Activated T-cell treated with anti-CD3 and anti-CD28 coated beads for 24 hours (primary cell): ENCODE results near the gene KIR2DL3.
"Not testable (repeated sequence)": the region's sequence is repeated elsewhere in the genome, so short reads cannot be mapped to it uniquely, and the experiment has no call there.

ENCODE experiments used
- DNase-seq: peaks from one replicate; pipeline ENCODE4 v3.0.0-alpha.2; 2020; ENCODE audit warnings: low read depth

The KIR2DL3 gene

DNA sequence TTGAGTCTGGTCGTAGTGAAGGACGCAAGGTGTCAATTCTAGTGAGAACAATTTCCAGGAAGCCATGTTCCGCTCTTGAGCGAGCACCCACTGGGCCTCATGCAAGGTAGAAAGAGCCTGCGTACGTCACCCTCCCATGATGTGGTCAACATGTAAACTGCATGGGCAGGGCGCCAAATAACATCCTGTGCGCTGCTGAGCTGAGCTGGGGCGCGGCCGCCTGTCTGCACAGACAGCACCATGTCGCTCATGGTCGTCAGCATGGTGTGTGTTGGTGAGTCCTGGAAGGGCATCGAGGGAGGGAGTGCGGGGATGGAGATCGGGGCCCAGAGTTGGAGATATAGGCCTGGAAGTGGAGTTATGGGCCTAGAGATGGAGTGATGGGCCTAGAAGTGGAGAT lies at the start of gene KIR2DL3:
TSS of gene KIR2DL3 (plus strand) at position 208 of the 400 bp plus-strand sequence. CDS start at position 241, 33 bp downstream.
- not testable (repeated sequence) for DNase-seq

DNA sequence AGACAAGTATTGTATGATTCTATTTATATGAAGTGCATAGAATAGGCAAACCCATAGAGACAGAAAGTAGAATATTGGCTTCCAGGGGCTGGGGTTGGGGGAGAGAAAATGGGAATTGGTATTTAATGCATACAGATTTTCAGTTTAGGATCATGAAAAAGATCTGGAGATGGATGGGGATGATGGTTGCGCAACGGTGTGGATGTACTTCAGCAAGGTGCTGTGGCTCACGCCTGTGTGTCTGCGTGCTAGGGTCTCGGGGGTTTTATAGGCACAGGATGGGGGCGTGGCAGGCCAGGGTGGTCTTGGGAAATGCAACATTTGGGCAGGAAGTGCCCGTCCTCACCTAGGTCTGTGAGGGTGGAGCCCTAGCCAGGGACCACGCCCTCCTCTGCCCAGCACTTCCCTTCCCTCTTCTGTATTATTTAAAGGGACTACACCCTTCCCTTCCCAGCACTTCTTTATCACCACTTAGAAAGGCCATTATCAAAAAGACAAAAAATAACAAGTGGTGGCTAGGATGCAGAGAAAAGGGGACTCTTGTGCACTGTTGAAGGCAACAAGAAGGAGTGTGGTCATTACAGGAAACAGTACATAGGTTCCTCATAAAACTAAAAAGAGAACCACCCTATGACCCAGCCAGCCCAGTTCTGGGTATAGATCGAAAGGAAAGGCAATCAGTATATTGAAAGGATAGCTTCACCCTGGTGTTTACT lies 46.6 kb upstream of the KIR2DL3 start:
- DNase-seq = no peak

DNA sequence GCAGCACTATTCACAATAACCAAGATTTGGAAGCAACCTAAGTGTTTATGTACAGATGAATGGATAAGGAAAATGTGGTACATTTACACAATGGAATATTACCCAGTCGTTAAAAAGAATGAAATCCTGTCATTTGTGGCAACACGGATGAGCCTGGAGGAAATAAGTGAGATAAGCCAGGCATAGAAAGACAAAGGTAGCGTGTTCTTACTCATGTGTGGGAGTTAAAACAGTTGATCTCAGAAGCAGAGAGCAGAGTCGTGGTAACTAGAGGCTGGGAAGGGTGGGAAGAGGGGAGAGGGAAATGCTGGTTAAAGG lies 46.1 kb upstream of the KIR2DL3 start:
- no peak for DNase-seq

DNA sequence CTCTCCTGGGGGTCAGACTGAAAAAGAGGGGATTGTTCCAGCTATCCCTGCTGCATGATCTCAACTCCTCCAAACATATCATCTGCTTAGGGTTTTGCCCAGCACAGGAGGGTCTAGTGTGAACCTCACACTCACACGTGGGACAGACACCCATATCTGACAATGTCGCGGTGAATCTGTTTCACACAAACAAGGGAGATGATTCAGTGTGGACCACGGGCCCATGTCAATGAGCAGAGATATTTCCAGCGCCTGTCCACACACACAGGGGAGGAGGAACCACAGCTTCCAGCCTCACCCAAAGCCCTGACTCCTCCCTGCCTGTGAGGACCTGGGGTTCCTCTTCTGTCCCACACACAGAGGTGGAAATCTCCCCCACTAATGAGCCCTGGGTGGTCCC lies 43.7 kb upstream of the KIR2DL3 start:
- DNase-seq = no peak

DNA sequence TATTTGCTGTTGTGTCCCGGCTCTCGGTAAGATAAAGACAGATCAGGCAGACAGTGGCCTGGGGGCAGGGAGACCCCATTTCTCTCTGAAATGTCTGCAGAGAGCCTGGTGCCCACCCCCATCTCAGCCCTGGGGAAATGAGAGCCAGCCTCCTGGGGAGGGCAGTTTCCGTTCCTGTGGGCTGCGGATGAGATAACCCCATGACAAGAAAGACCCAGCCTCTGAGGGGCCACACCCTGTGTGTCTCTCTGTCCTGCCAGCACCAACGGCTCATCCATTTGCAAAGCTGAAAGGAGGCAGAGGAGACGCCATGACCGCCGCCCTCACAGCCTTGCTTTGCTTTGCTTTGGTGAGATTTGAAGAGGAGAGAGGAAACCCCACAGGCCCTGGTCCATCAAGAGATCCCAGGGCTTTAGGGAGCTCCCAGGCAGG lies 42.2 kb upstream of the KIR2DL3 start:
- no peak for DNase-seq

DNA sequence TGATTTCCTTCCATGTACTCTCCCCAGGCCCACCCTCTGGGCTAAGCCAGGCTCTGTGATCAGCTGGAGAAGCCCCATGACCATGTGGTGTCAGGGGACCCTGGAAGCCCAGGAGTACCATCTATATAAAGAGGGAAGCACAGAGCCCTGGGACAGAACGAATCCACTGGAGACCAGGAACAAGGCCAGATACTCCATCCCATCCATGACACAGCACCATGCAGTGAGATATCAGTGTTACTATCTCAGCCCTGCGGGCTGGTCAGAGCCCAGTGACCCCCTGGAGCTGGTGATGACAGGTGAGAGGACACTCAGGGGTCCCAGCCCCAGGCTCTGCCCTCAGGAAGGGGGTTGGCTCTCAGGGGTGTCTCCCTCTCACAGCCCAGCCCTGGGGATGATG lies 41.5 kb upstream of the KIR2DL3 start:
- DNase-seq = no peak

DNA sequence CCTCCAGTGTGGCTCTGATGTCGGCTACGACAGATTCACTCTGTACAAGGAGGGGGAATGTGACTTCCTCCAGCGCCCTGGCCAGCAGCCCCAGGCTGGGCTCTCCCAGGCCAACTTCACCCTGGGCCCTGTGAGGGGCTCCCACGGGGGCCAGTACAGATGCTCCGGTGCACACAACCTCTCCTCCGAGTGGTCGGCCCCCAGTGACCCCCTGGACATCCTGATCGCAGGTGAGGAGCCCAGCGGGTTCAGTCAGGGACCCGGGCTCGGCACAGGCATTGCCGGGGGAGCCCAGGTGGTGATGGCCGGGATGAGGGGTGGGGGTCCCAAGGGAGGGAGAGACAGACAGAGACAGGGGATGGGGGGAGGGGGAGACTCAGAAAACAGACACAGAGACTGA lies 40.6 kb upstream of the KIR2DL3 start:
- DNase-seq = not testable (repeated sequence)

DNA sequence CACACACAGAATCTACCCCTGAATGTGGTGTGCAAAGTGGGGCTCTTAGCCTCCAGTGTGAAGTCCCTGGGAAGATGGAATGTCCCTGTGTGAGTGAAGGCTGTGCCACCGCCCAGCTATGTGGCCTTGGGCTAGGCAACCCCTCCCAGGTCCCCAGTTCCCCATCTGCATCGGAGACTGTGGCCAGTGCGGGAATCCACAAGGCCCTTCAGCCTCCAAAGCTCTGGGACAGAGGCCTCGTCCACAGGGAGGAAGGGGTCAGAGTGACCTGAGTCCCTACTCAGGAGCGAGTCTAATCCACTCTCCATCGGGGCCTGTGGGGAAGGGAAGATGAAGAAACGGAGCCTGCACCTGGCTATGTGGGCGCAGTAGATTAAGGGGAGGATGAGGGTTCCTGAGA lies 33.4 kb upstream of the KIR2DL3 start:
- DNase-seq = no peak

DNA sequence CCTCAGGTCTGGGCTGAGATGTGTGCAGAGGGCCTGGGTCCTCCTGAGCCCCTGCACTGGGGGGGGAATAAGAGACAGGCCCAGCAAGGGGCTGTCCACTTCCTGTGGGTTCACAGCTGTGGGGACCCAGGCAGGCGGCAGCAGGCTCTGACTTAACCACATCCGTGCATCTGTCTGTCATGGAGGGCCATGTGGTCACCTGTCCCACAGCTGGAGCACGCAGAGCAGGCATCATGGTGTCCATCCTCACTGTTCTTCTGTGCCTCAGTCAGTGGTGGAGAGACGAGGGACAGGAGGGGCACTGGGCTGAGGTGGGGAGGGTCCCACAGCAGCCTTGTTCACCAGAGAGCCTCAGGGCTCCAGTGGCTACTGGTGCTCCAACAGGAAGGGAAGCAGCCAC lies 30.4 kb upstream of the KIR2DL3 start:
- DNase-seq = no peak

DNA sequence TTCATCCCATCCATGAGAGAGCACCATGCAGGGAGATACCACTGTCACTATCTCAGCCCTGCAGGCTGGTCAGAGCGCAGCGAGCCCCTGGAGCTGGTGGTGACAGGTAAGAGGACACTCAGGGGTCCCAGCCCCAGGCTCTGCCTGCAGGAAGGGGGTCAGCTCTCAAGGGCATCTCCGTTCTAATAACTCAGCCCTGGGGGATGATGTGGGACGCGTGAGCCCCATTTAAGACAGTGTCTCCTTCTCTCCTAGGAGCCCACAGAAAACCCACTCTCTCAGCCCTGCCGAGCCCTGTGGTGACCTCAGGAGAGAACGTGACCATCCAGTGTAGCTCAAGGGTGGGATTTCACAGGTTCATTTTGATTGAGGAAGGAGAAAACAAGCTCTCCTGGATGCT lies 29.5 kb upstream of the KIR2DL3 start:
- no peak for DNase-seq

DNA sequence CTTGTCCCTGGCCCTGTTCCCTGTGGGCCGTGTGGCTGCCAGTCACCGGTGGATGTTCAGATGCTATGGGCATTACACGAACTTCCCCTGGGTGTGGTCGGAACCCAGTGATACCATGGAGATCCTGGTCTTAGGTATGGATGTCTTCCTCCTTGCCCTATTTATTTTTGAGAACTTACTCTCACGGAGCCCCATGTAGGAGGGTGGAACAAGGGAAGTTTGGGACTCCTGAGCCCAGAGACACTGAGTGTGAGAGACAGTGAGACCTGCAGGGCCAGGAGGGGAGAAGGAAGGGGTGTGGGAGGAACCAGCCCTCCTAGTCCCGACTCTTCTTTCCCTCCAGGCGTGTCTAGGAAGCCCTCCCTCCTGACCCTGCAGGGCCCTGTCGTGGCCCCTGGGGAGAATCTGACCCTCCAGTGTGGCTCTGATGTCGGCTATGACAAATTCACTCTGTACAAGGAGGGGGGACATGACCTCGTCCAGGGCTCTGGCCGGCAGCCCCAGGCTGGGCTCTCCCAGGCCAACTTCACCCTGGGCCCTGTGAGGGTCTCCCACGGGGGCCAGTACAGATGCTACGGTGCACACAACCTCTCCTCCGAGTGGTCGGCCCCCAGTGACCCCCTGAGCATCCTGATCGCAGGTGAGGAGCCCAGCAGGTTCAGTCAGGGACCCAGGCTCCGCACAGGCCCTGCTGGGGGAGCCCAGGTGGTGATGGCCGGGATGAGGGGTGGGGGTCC lies 28.9 kb upstream of the KIR2DL3 start:
- no peak for DNase-seq

DNA sequence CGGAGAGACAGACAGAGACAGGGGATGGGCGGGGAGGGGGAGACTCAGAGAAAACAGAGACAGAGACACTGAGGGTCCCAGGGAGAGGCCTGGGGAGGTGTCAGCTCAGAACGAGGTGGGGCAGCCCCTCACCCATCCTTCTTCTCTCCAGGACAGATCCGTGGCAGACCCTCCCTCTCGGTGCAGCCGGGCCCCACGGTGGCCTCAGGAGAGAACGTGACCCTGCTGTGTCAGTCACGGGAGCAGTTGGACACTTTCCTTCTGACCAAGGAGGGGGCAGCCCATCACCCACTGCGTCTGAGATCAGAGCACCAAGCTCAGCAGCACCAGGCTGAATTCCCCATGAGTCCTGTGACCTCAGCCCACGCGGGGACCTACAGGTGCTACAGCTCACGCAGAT lies 28.4 kb upstream of the KIR2DL3 start:
- not testable (repeated sequence) for DNase-seq

DNA sequence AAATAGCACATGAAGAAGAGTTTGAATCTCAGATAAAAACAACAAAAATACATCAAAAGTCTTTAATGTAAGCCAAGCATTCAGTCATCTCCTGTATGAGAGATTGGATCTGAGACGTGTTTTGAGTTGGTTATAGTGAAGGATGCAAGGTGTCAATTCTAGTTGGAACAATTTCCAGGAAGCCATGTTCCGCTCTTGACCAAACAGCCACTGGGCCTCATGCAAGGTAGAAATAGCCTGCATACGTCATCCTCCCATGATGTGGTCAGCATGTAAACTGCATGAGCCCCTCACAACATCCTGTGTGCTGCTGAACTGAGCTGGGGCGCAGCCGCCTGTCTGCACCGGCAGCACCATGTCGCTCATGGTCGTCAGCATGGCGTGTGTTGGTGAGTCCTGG lies 14.2 kb upstream of the KIR2DL3 start, which contains the start of gene KIR3DL3:
TSS of gene KIR3DL3 (plus strand) at position 301 of the 400 bp plus-strand sequence. CDS start at position 356, 55 bp downstream.
- no peak for DNase-seq

DNA sequence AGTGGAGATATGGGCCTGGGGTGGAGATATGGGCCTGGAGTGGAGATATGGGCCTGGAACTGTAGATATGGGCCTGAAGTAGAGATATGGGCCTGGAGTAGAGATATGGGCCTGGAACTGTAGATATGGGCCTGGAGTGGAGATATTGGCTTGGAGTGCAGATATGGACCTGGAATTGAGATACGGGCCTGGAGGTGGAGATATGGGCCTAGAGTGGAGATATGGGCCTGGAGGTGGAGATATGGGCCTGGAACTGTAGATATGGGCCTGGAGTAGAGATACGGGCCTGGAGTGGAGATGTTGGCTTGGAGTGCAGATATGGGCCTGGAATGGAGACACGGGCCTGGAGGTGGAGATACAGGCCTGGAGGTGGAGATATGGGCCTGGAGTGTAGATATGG lies 13.7 kb upstream of the KIR2DL3 start:
- DNase-seq = no peak

DNA sequence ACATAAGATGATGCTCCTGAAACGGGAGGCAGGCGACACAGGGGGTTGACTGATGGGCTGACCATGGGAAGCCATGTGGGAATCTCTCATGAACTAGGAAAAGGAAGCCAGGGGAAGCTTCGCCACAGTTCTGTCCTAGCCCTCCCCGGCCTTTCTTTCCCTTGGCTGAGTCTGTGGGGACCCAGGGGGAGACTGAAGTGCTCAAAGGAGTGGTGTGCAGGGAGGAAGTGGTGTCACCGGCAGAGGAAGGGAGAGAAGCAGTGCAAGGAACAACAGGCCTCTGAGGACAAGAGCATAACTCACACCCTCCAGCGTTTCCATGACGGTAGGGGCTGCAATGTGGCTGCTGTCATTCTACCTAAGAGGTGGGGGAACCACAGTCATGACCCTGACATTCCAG lies 13.0 kb upstream of the KIR2DL3 start:
- no peak for DNase-seq

DNA sequence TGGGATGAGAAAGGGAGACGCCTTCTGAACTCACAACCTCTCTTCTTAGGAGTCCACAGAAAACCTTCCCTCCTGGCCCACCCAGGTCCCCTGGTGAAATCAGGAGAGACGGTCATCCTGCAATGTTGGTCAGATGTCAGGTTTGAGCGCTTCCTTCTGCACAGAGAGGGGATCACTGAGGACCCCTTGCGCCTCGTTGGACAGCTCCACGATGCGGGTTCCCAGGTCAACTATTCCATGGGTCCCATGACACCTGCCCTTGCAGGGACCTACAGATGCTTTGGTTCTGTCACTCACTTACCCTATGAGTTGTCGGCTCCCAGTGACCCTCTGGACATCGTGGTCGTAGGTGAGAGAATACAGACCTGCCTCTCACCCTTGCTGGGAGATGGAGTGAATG lies 10.8 kb upstream of the KIR2DL3 start:
- no peak for DNase-seq

DNA sequence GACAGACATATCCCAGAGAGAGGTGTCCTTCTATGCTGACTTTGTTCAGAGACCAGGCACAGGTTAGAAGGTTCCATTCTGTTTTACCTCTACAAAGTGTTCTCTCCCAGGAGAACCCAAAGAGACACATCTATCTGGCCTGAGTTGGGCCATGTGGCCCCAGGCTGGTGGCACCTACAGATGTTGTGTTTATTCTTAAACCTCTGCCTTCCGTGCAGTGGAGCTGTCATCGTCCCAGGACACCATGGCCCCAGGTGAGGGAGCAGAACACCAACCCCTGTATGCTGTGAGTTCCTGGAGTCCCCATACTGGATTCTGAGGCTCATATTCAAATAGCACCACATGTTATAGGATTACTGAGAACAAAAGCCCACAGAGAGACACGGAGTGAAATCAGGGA lies 10.1 kb upstream of the KIR2DL3 start:
- DNase-seq = no peak

DNA sequence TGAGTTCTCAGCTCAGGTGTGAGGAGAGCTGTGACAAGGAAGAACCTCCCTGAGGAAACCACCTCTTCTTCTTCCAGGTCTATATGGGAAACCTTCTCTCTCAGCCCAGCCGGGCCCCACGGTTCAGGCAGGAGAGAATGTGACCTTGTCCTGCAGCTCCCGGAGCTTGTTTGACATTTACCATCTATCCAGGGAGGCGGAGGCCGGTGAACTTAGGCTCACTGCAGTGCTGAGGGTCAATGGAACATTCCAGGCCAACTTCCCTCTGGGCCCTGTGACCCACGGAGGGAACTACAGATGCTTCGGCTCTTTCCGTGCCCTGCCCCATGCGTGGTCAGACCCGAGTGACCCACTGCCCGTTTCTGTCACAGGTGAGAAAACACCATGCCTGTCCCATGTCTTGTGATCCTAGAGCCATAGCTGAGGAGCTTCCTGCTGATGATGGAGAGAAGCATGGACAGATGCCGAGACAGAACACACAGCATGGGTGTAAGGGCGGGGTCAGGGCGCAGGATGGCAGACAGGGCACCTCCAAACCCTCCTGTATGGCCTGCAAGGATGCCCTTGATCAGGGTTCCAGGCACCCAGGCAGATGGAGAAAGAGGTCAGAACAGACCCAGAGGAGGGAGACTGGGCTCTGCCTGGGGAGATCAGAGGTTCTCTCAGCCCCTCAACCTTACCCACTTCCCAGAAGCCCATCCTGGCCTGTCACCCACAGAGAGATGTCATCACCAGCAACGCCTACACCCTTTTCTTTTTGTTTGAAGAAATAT lies 8.7 kb upstream of the KIR2DL3 start:
- no peak for DNase-seq

DNA sequence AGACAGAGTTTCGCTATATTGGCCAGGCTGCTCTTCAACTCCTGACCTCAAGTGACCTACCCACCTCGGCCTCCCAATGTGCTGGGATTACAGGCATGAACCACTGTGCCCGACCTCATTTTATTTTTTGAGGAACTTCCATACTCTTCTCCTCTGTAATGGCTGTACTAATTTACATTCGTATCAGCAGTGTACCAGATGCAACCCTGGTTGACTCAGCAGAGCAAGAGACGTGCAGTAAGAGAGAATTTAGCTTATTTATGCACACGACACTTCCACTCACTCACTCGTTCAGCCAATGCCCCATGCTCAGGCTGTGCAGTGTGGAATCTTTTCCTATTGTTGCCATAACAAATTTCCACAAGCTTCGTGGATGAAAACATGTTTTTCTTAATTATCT lies 7.1 kb upstream of the KIR2DL3 start:
- DNase-seq = no peak

DNA sequence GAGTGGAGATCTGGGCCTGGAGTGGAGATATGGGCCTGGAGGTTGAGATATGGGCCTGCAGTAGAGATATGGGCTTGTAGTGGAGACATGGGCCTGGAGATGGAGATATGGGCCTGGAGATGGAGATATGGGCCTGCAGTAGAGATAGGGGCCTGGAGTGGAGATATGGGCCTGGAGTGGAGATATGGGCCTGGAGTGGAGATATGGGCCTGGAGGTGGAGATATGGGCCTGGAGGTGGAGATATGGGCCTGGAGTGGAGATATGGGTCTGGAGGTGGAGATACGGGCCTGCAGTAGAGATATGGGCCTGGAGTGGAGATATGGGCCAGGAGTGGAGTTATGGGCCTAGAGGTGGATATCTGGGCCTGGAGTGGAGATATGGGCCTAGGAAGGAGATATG lies 402 bp downstream of the KIR2DL3 start:
- no peak for DNase-seq

DNA sequence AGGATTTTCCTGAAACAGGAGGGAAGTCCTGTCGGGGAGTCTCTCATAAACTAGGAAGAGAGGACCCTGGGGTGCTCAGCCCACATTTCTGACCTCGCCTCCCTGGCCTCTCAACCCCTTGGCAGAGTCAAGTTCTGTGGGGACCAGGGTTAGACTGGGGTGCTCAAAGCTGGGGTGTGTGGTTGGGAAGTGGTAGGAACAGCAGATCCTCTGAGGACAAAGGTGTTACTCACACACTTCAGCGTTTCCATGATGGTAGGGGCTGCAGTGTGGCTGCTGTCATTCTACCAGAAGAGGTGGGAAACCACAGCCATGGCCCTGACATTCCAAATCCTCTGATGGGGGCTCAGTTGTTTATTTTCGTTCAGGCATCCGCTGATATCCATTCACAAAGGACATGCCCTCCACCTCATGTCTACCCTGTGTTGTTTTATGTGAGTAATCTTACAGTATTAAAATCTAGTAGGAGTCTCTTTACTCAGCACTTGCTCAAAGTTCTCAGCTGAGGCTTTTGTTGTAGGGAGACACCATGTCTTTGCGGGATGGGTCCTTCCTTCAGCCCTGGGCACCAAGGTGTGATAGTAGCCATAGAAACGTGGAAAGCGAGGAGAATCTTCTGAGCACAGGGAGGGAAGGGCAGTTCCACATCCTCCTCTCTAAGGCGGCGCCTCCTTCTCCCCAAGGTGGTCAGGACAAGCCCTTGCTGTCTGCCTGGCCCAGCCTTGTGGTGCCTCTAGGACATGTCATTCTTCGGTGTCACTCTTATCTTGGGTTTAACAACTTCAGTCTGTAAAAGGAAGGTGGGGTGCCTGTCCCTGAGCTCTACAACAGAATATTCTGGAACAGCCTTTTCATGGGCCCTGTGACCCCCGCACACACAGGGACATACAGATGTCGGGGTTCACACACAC lies 1.5 kb downstream of the KIR2DL3 start:
- no peak for DNase-seq

DNA sequence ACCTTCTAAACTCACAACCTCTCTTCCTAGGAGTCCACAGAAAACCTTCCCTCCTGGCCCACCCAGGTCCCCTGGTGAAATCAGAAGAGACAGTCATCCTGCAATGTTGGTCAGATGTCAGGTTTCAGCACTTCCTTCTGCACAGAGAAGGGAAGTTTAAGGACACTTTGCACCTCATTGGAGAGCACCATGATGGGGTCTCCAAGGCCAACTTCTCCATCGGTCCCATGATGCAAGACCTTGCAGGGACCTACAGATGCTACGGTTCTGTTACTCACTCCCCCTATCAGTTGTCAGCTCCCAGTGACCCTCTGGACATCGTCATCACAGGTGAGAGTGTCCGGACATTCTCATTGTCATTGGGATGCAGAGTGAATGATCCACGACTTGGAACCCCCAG lies 3.6 kb downstream of the KIR2DL3 start:
- DNase-seq = not testable (repeated sequence)
